ENCODE results near the gene CAMTA1. TPM values are rescaled to one million over a fixed set of nuclear protein-coding genes. Genes with fewer than 3 reads are reported as not detected.

CAMTA1 gene
- total and polyA plus RNA-seq, 9 of the 15 experiments (the other 6 are each of a cell fraction or from before 2014, with no cell fraction given), result 43.9 to 161 (median 65.9) TPM

- DNase-seq (ENCODE audit: extremely low read depth in 1 of 4, low spot score in 3 of 4), result no peak
- Histone ChIP-seq H3K4me3 (no peak overlapping the region), H3K27me3 (ENCODE audit: control insufficient read depth in 2 of 2, insufficient read depth in 2 of 2, low read length in 2 of 2) (no peaks in the 10 kb centered on the region), H3K4me1 (replicated peaks in 1 of 2; ENCODE audit: control insufficient read depth in 2 of 2, insufficient read depth in 2 of 2, low read length in 2 of 2) (peaks cover 0 to 9% of the 10 kb centered on the region in 2 experiments; a peak in 1 of 5 replicates), H4K20me1 (replicated peaks; ENCODE audit: control insufficient read depth, insufficient read depth, low read length) (no peaks in the 10 kb centered on the region), H3K36me3 (ENCODE audit: control insufficient read depth, insufficient read depth, low read length) (peaks cover 6% of the 10 kb centered on the region; the same call in 1 of the 3 replicates), H3K27ac (ENCODE audit: extremely low read depth, low read depth, low read length) (no peak overlapping the region), H3K9ac (ENCODE audit: insufficient read depth in 1 of 2, low read depth in 2 of 2, low read length in 2 of 2) (no peak overlapping the region), H3K9me1 (ENCODE audit: control insufficient read depth, insufficient read depth, low read length) (no peaks in the 10 kb centered on the region), H3K4me2 (ENCODE audit: insufficient read depth, low read length) (no peak overlapping the region), H3K9me3 (replicated peaks; ENCODE audit: control insufficient read depth, insufficient read depth, low read depth, low read length) (no peaks in the 10 kb centered on the region), H3K79me2 (ENCODE audit: control insufficient read depth, insufficient read depth, low read length) (no peaks in the 10 kb centered on the region), H2AFZ (ENCODE audit: low read depth, low read length) (no peak overlapping the region)
- 58% methylated on average over 4 of the region's 4 CpGs for WGBS (ENCODE audit: insufficient coverage, low coverage, missing lambda C conversion rate)
- intact Hi-C loops (cut with micrococcal nuclease), result no loop called here
- ChIA-PET CTCF (ENCODE audit: low intra/inter-chr PET ratio) (no interaction called here), POLR2A (interaction anchor here (1.8 kb wide), 2 partner anchors 8 to 22 kb away, joined by 5 read pairs; no protein-coding TSS in a partner anchor)
- ATAC-seq, result no peak
- BruUV-seq (replicated peaks), result no TSS peak
- TF ChIP-seq FOXK1 (CRISPR knock-in tag; IDR thresholded peaks at IDR 0.05; ENCODE audit: borderline replicate concordance) (no peak), SAP30 (IDR thresholded peaks at IDR 0.05; ENCODE audit: borderline replicate concordance, insufficient read depth, low read depth, low read length, poor library complexity, severe bottlenecking) (no peak), IFI16 (CRISPR knock-in tag; IDR thresholded peaks at IDR 0.05) (no peak), MITF (IDR thresholded peaks at IDR 0.05) (no peak), ZNF224 (CRISPR knock-in tag; IDR thresholded peaks at IDR 0.05) (no peak), U2AF2 (optimal IDR thresholded peaks at IDR 0.05; ENCODE audit: low read depth, low read length) (no peak), E2F3 (CRISPR knock-in tag; IDR thresholded peaks at IDR 0.05) (no peak), MXI1 (IDR thresholded peaks at IDR 0.05; ENCODE audit: low read depth, low read length) (no peak), HIVEP1 (CRISPR knock-in tag; IDR thresholded peaks at IDR 0.05) (no peak), ZNF551 (CRISPR knock-in tag; IDR thresholded peaks at IDR 0.05) (no peak), ZNF830 (CRISPR knock-in tag; IDR thresholded peaks at IDR 0.05) (no peak), CTCF (IDR thresholded peaks at IDR 0.05 in 2 of 3, conservative IDR thresholded peaks at IDR 0.05 in 1 of 3; ENCODE audit: insufficient read depth in 2 of 3, low read depth in 1 of 3, low read length in 3 of 3) (no peak), GABPB2 (CRISPR knock-in tag; conservative IDR thresholded peaks at IDR 0.05) (no peak), CEBPZ (IDR thresholded peaks at IDR 0.05; ENCODE audit: borderline replicate concordance, low read depth, low read length) (no peak), SMAD2 (IDR thresholded peaks at IDR 0.05; ENCODE audit: low read depth, low read length) (no peak)
- no peak for FAIRE-seq
- in situ Hi-C loops (cut with MboI), result no loop called here
Measured at GRCh38 chr1:6869545-6869944, 84.3 kb downstream of the CAMTA1 start.
